ENCODE data around the gene CAPN15. TPM values are rescaled to one million over a fixed set of nuclear protein-coding genes. Genes with fewer than 3 reads are reported as not detected.

CAPN15 gene
- total and polyA plus RNA-seq, 3 donors from 2014 or later, result 48.0 to 115 (median 108) TPM

DNA sequence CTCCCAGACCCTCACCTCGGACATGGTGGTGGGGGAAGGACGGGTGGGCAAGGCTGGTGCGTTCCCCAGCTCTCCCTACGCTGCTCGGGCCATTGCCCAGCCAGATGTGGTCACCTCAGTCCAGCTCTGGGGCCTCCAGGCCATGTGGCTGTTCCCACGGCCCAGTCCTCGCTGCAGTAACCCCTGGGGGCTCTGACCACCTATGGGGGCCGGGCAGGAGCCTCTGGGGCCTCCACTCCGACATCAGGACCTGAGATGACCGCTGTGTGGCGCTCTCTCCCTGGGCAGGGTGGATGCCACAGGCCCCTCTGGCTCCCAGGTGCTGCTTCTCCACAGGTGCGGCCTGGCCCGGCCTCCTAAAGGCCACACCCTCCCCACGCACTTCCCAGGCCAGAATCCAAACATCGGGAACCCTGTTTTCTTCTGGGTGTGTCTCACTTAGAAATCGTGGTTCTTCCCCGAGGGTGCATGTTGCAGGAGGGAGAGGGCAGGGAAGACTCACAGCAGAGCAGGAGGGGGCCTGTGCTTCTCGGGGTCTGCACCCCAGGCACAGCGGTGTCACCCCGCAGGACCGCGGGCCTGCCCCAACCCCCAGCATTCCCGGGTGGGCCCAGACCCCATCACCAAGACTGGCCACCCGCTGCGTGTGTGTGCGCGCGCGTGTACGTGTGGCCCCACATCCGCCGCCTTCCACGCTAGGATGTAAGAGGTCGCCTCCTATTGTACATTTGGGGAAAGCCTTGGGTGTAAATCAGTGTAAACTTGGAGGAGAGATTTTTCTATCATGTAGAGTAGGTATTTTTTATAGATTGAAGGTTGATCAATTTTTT, 5.9 kb upstream of the CAPN15 start:
- no peak overlapping the region for H3K4me3 ChIP-seq
- H3K27ac ChIP-seq, result no peak overlapping the region
- intact Hi-C loops (cut with DNase I; ENCODE audit: low total_unique reads), result no loop called here
- 83 to 84% methylated on average over 19 to 34 of the region's 34 CpGs for WGBS, 2 donors
- H3K9me3 ChIP-seq, result no peaks in the 10 kb centered on the region
- H3K36me3 ChIP-seq (ENCODE audit: low read depth, missing control alignments), result no peaks in the 10 kb centered on the region
- no peaks in the 10 kb centered on the region for H3K27me3 ChIP-seq
- peaks cover 12% of the 10 kb centered on the region for H3K4me1 ChIP-seq
- TF ChIP-seq POLR2A (IDR thresholded peaks at IDR 0.05), result no peak
- TF ChIP-seq, protein P1, sequence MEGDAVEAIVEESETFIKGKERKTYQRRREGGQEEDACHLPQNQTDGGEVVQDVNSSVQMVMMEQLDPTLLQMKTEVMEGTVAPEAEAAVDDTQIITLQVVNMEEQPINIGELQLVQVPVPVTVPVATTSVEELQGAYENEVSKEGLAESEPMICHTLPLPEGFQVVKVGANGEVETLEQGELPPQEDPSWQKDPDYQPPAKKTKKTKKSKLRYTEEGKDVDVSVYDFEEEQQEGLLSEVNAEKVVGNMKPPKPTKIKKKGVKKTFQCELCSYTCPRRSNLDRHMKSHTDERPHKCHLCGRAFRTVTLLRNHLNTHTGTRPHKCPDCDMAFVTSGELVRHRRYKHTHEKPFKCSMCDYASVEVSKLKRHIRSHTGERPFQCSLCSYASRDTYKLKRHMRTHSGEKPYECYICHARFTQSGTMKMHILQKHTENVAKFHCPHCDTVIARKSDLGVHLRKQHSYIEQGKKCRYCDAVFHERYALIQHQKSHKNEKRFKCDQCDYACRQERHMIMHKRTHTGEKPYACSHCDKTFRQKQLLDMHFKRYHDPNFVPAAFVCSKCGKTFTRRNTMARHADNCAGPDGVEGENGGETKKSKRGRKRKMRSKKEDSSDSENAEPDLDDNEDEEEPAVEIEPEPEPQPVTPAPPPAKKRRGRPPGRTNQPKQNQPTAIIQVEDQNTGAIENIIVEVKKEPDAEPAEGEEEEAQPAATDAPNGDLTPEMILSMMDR (IDR thresholded peaks at IDR 0.05), result no peak
- DNase-seq, result no peak

DNA sequence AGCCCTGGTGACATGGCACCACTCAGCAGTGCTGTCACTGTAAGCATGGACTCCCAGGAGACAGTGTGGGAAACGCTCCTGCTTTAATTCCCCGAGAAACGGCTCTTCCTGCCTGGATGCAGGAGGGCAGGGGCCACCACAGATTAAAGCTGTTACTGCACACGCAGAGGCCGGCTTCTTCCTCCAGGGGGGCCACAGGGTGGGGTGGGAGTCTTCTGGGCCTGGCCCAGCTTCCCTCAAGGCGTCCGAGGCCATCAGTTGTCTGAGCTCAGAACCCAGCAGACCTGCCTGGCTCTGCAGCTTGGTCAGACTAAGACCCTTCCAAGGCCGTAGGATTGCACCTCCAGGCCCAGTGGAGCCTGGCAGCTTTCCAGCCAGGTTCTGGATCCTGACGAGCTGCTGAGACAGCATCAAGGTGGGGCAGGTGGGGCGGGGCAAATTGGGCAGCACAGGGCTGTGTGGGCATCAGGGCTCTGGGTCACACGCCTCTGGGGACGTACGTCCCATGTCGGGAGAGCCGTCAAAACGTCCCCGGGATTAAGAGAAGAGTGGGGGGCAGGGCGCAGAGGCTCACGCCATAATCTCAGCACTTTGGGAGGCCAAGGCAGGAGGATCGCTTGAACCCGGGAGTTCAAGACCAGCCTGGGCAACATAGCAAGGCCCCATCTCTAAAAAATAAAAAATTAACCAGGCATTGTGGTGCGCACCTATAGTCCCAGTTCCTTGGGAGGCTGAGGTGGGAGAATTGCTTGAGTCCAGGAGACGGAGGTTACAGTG, 5.0 kb upstream of the CAPN15 start:
- intact Hi-C loops (cut with DNase I; ENCODE audit: low total_unique reads), result no loop called here
- TF ChIP-seq, protein P1 (IDR thresholded peaks at IDR 0.05), result no peak
- TF ChIP-seq POLR2A (IDR thresholded peaks at IDR 0.05), result no peak
- 84 to 86% methylated on average over 18 to 23 of the region's 23 CpGs for WGBS, 2 donors

DNA sequence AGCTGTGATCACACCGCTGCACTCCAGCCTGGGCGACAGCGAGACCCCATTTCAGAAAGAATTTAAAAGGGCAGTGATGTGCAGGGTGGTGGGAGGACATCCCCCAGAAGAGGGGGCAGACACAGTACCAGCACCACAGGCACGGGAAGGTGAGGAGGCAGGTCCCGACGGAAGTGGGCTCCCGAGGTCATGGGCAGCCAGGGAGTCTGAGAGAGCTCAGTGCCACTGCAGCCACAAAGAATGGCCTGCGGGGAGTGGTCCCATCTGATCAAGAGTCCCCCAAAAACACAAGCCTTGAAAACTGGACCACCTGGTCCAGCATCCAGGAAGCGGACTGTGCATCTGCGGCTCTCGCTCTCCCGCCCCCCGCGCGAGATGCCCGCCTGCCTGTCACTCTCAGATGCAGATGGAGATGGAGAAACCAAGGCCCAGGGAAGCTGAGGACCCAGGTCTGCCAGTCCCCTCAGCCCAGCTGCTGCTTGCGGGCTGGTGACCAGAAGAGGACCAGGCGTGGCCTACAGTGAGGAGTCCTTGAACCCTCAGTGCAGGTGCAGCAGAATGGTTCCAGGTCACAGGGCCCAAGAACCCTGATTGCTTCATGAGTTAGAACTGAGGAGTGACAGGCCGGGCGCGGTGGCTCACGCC, 4.3 kb upstream of the CAPN15 start:
- 89 to 94% methylated on average over 12 to 22 of the region's 22 CpGs for WGBS, 2 donors
- DNase-seq, result no peak
- H3K27me3 ChIP-seq, result no peaks in the 10 kb centered on the region
- no peak overlapping the region for H3K4me3 ChIP-seq
- TF ChIP-seq, protein P1 (IDR thresholded peaks at IDR 0.05), result no peak
- no peak for TF ChIP-seq POLR2A (IDR thresholded peaks at IDR 0.05)
- no peak overlapping the region for H3K27ac ChIP-seq
- H3K4me1 ChIP-seq, result peaks cover 12% of the 10 kb centered on the region
- H3K9me3 ChIP-seq, result no peaks in the 10 kb centered on the region
- H3K36me3 ChIP-seq (ENCODE audit: low read depth, missing control alignments), result no peaks in the 10 kb centered on the region
- intact Hi-C loops (cut with DNase I; ENCODE audit: low total_unique reads), result no loop called here

More for the DNA sequence above, 5.0 kb upstream of the CAPN15 start:
- no peak for DNase-seq
- Histone ChIP-seq H3K4me3 (no peak overlapping the region), H3K27me3 (no peaks in the 10 kb centered on the region), H3K27ac (no peak overlapping the region), H3K36me3 (ENCODE audit: low read depth, missing control alignments) (no peaks in the 10 kb centered on the region), H3K9me3 (no peaks in the 10 kb centered on the region), H3K4me1 (peaks cover 12% of the 10 kb centered on the region)

- H3K27me3 ChIP-seq, result no peaks in the 10 kb centered on the region
- no peak for TF ChIP-seq POLR2A (IDR thresholded peaks at IDR 0.05)
- TF ChIP-seq, protein P1 (IDR thresholded peaks at IDR 0.05), result no peak
- no peak for DNase-seq
- 68 to 80% methylated on average over 8 to 24 of the region's 24 CpGs for WGBS, 2 donors
- no peaks in the 10 kb centered on the region for H3K9me3 ChIP-seq
- H3K4me1 ChIP-seq, result peaks cover 22% of the 10 kb centered on the region
- H3K27ac ChIP-seq, result no peak overlapping the region
- intact Hi-C loops (cut with DNase I; ENCODE audit: low total_unique reads), result no loop called here
- H3K36me3 ChIP-seq (ENCODE audit: low read depth, missing control alignments), result no peaks in the 10 kb centered on the region
- H3K4me3 ChIP-seq, result no peak overlapping the region
Measured at GRCh38 chr16:524274-525040, 3.1 kb upstream of the CAPN15 start.

Data from testis (tissue), 3 donors.